NCI-H2196 (cell line): Measurements from ENCODE around the gene C9orf43.
"Not testable (repeated sequence)": the region's sequence is repeated elsewhere in the genome, so short reads cannot be mapped to it uniquely, and the experiment has no call there.

ENCODE experiments used
- DNase-seq: peaks from one replicate; lab custom pipeline; 2025; ENCODE audit not compliant: unreplicated experiment; lab: John Stamatoyannopoulos, UW

C9orf43 gene

GRCh38 chr9:113410207-113410864 lies at the start of gene C9orf43, which contains the start of gene POLE3:
Gene C9orf43 (plus strand): TSS chr9:113410747. CDS start chr9:113413494, 2,747 bp downstream.
Gene POLE3 (minus strand): TSS chr9:113410675. CDS start chr9:113410293, 382 bp downstream.
- peak; percentile 97 for DNase-seq

DNA sequence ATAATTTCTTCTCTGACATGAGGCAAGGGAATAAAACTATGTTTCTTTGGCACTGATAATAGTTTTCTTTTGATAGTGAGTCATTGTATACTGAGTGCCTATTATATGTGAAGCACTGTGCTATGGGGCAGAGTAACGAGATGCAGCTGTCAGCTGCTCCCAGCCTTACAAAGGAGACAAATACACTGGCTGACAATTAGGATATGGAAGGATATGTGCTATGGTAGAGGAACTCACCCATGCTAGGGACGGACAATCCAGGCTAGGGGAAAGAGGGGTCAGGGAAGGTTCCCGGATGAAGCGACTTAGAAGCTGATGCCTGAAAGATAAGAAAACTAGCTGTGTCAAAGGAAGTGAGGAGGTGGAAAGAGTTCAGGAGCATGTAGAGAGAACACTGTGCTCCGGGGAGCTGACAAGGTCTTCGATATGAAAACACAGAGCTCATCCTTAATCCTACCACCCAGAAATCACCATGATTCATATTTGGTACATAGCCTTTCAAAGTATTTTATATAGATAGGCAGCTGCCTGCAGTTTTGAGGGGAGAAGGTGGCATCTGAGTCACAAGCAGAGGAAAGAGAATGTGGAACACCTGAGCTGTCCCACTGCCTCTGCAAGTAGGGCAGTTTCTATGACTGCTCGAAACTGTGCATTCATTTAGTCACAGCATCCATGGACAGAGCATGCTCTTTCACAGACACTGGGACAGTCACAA lies 49.1 kb upstream of the C9orf43 start:
- DNase-seq, result peak; percentile 22

DNA sequence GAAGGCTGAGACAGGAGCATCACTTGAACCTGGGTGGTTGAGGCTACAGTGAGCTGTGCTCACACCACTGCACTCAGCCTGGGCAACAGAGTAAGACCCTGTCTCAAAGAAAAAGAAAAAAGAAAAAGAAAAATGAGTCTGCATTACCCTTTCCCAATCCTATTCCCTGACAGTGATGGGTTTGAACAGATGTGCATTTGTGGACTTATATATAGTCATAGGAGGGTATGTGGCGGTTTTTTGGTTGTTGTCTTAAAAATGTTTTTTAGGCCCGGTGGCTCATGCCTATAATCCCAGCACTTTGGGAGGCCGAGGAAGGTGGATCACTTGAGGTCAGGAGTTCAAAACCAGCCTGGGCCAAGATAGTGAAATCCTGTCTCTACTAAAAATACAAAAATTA lies 47.2 kb upstream of the C9orf43 start:
- no peak for DNase-seq

DNA sequence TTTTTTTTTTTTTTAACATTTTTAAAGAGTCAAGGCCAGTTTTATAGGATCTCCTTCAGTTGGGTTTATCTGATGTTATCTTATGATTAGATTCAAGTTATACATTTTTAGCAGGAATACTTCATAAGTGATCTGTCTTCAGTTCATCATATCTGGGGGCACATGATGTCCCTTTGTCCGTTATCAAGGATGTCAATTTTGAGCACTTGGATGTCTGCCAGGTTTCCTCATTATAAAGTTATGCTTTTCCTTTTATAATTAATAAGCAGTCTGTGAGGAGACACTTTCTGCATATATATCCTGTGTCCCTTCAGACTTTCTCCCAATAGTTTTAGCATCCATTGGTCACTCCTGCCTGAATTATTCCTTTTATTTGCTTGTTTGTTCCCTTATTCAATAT lies 45.6 kb upstream of the C9orf43 start:
- no peak for DNase-seq

GRCh38 chr9:113365652-113366051 lies 44.9 kb upstream of the C9orf43 start:
- not testable (repeated sequence) for DNase-seq

DNA sequence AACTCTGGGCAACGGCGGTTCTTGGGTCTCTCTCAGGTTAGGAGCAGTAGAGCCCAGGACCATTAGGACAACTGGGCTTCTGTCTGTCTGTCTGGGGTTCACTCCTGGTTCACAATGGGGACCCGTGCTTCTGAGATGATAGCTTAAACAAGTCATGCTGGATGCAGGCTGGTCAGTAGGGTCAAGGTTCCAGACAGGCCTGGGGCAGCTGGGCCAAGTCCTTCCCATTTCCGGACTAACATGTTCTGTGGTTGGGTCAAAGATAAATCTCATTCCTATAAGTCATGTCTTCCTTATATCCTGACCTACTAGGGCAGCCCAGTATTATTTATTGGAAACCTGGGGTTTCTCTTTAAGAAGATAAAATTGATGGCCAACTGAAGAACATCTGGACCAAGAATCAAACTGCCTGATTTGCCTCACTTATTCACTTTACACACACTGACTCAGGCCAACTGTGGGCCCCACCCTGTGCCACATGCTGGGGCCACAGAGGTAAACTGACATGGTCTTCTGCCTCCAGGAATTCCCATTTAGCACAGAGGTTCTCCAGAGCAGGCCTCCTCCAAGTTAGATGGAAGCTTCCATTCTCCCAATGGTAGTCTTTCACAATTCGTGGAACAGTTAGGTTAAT lies 42.1 kb upstream of the C9orf43 start:
- DNase-seq, result no peak

DNA sequence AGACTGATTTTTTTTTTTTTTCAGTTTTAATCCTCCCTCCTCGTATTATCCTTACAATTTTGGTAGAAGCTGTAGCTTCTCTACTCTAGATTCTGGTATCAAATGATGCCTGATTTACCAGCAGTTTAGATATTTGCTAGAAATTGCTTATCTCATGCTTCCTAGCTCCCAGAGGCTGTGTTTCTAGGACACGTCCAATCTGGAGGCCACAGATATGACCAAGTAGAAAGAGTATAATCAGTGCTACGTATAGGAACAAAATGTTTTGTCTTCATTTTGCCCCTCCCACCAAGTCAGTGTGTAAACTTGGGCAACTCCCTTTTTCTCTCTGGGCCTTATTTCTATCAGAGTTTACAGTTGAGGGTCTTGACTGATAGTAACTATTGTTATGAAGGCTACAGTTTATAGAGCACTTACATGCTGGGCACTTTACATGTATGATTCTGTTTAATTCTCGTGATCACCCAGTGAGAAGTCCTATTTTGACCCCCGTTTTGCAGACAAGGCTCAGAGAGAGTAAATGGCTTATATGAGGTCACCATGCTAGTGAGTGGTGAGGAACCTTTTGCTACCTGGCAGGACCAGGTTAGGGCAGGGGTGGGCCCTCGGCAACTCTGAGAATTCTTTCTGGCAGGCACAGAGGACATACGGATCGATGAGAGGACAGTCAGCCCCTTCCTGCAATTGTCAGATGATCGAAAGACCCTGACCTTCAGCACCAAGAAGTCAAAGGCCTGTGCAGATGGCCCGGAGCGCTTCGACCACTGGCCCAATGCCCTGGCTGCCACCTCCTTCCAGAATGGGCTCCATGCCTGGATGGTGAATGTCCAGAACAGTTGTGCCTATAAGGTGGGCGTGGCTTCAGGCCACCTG lies 41.3 kb upstream of the C9orf43 start:
- DNase-seq, result peak; percentile 56

GRCh38 chr9:113369855-113370140 lies 40.7 kb upstream of the C9orf43 start:
- DNase-seq, result no peak

DNA sequence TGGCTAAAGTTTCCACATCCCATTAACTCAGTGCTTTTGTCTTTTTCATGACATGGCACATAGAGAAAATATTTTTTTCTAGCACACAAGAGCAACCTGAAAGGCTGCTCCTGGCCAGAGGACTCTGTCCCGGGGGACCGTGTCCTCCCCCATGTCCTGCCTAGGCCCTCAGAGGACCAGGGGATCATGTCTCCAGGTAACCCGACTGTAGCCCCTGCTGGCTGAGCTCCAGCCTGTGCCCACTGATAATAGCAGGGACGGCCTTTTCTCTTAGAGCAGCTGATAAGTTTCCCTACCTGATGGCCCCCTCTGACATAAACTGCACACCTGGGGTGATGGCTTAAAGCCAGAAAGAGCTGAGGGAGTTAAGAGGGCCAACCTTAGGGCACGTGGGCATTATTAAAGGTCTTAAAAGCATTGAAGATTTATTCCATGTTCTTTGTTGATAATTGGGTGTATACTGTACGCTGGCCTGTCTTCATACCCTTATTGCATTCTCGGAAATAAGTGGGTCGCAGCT lies 39.7 kb upstream of the C9orf43 start:
- DNase-seq, result no peak

DNA sequence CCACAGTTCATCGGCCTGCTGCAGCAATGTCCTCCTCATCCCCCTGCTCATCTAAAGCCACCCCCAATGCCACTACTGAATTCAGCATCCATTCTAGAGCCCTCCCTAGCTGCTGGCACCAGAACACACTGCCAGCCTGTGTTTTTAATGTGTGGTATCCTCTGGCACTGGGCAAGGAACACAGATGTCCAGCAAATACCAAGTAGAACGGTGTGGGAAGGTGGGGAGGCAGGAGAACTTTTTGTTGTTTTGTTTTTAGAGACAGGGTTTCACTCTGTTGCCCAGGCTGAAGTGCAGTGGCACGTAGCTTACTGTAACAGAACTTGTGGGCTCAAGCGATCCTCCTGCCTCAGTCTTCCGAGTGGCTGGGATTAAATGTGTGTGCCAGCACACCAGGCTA lies 38.5 kb upstream of the C9orf43 start:
- DNase-seq, result no peak

GRCh38 chr9:113373256-113373655 lies 37.3 kb upstream of the C9orf43 start:
- no peak for DNase-seq

DNA sequence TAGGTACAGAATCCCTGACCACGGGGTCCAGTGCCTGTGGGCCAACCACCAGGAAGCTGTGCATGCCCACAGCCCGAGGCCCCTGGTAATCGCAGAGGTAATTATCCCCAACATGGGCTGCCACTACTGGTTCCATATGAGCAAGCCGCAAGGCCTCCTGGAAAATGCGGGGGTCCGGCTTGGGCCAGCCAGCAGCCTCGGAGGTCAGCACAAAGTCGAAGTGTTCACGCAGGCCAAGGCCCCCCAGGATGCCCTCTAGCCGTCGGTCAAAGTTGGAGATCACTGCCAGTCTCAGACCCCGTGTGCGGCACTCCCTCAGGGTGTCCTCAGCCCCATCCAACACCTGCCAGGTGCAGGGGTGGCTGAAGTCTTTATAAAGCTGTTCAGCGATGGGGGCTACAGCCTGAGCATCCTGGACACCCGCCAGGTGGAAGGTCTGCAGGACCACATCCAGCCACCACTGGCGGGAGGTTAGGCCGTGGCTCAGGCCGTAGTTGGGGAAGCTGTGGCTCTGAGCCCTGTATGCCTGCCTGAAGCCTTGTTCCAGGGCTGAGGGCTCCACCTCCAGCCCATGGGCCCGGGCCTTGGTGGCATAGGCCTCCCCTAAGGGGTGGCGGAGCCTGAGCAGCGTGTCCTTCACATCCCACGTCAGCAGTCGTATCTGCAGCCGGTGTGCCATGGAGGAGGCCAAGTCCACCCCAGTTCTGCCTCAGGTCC lies 36.7 kb upstream of the C9orf43 start:
- no peak for DNase-seq

DNA sequence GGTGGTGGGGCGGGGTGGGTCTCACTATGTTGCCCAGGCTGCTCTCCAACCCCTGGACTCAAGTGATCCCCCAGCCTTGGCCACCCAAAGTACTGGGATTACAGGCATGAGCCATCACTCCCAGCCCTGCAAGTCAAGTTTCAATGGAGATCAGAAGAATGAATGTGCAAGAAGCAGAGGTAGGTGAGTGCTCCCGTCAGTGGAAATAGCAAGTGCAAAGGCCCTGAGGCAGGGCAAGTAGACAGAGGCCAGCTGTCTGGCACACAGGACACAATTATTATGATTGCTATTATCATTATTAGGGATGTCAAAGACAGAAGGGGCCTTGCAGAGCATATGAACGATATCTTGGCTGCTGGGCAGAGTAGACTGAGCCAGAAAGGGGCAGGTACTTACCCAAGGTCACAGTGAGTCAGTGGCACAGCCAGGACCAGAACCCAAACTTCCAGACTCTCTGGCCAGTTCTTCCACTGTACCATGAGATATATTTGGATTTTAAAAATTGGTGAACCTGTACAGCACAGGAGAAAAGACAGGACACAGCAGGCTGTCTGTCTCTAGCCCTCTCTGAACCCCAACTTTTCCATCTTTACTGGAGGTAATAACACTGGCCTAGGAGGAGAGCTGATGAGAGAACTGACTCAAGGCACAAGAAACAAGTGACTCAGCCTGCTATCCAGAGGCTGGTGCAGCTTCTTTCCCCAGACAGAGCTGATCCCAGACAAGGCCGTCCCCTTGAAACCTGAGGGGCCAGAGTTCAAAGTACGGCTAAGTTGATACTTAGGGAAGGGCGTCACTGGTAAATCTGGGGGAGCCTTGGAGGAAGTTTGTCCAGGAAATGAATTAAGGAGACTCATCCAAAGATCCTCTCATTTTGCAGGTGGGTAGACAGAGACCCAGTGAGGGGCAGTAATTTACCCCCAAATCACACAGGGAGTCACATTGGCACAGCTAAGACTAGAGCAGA lies 35.2 kb upstream of the C9orf43 start:
- DNase-seq, result no peak

DNA sequence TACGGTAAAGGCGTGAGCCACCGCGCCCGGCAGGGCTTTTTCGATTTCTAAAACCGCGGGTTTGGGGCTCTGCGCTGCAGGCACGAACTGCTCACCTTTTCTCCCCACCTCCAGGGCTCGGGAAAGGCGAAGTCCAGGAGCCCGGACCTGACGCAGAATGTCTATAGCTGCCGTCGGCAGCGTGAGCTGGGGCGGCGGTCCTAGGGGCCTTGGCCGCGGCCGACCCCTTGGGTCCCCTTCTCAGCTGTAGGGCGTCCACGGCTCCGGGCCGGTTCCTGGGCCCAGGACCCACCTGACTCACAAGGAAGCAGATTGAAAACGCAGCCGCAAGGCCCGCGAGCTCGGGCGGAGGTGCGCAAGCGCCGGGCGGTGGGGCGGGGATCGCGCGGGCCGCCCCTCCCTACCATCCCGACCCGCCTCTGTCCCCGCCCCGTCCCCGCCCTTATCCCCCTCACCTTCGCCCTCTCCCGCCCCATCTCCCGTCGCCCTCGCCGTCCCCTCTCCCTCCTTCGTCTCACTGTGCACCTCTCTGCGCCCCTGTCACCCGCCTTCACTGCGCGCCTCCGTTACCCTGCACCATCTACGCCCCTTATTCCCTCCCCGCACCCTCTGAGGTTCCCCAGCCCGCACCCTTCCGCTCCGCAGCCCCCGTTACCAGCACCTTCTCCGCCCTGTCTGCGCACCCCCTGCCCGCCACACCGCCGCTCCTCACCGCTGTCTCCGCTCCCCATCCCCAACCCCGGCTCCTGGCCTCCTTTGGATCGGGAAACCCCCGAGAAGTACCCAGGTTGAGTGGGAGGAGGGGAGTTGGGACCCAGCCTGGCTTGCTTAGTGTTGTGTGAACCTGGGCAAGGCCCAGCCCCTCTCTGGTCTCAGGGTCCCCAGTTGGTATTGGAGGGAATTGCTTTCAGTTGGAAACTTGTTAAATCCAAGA lies 33.6 kb upstream of the C9orf43 start, which contains the start of gene HDHD3:
Gene HDHD3, minus strand, starts transcription at position 353 of the 934 bp plus-strand sequence. CDS start 2,632 bp downstream, outside the sequence.
- peak; percentile 84 for DNase-seq

GRCh38 chr9:113379094-113379828 lies 31.3 kb upstream of the C9orf43 start:
- DNase-seq, result not testable (repeated sequence)

DNA sequence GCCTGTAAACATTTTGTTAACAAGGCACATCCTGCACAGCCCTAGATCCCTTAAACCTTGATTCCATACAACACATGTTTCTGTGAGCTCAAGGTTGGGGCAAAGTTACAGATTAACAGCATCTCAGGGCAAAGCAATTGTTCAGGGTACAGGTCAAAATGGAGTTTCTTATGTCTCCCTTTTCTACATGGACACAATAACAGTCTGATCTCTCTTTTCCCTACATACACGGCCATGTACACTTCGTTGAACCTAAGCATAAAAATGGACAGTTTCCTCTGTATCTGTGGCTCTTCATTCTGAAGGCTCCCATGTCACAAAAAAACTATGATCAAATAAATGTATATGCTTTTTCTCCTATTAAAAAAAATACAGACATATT lies 30.7 kb upstream of the C9orf43 start:
- DNase-seq, result not testable (repeated sequence)

- no peak for DNase-seq
These were observed 29.6 kb upstream of the C9orf43 start for GRCh38 chr9:113380869-113381378.
